ENCODE results near the gene TGFBRAP1. TPM values are rescaled to one million over a fixed set of nuclear protein-coding genes. Genes with fewer than 3 reads are reported as not detected.
A peak's percentile ranks its signal among the peaks of the same experiment; 100 is the strongest.

Gene TGFBRAP1
- total and polyA plus RNA-seq, 9 of the 15 experiments (the other 6 are each of a cell fraction or from before 2014, with no cell fraction given) = 3.7 to 18.0 (median 11.0) TPM

DNA sequence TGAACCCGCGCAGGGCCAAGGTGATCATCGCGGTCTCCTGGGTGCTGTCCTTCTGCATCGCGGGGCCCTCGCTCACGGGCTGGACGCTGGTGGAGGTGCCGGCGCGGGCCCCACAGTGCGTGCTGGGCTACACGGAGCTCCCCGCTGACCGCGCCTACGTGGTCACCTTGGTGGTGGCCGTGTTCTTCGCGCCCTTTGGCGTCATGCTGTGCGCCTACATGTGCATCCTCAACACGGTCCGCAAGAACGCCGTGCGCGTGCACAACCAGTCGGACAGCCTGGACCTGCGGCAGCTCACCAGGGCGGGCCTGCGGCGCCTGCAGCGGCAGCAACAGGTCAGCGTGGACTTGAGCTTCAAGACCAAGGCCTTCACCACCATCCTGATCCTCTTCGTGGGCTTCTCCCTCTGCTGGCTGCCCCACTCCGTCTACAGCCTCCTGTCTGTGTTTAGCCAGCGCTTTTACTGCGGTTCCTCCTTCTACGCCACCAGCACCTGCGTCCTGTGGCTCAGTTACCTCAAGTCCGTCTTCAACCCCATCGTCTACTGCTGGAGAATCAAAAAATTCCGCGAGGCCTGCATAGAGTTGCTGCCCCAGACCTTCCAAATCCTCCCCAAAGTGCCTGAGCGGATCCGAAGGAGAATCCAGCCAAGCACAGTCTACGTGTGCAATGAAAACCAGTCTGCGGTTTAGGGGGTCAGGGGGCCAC is 87.1 kb downstream of the TGFBRAP1 start:
- no peaks in the 10 kb centered on the region for H3K9me3 ChIP-seq (replicated peaks; ENCODE audit: control insufficient read depth, insufficient read depth, low read depth, low read length)
- H3K36me3 ChIP-seq (ENCODE audit: control insufficient read depth, insufficient read depth, low read length) = no peaks in the 10 kb centered on the region
- WGBS (ENCODE audit: insufficient coverage, low coverage, missing lambda C conversion rate) = 16% methylated on average over 43 of the region's 50 CpGs
- peaks cover 19 to 39% of the 10 kb centered on the region in 2 experiments; a peak in 4 of 5 replicates for H3K27me3 ChIP-seq (ENCODE audit: control insufficient read depth in 2 of 2, insufficient read depth in 2 of 2, low read length in 2 of 2)
- no peaks in the 10 kb centered on the region for H3K79me2 ChIP-seq (ENCODE audit: control insufficient read depth, insufficient read depth, low read length)
- intact Hi-C loops (cut with micrococcal nuclease) = no loop called here
- H3K9ac ChIP-seq (ENCODE audit: insufficient read depth in 1 of 2, low read depth in 2 of 2, low read length in 2 of 2) = no peak overlapping the region; a peak in 1 of 4 replicates
- no peak overlapping the region for H2AFZ ChIP-seq (ENCODE audit: low read depth, low read length)
- no peak overlapping the region for H3K4me3 ChIP-seq
- TF ChIP-seq ATF1 (CRISPR knock-in tag; IDR thresholded peaks at IDR 0.05) (no peak), ATF1 (tag; IDR thresholded peaks at IDR 0.05) (0 out of 2 replicates have a peak, but pooled peaks have one; percentile 19), CREM (IDR thresholded peaks at IDR 0.05; ENCODE audit: low read depth) (0 out of 2 replicates have a peak, but pooled peaks have one; percentile 2), TRIM24 (IDR thresholded peaks at IDR 0.05) (no peak)
- no peak overlapping the region; the same call in 1 of the 2 replicates for H3K4me2 ChIP-seq (ENCODE audit: insufficient read depth, low read length)
- POLR2A ChIA-PET = interaction anchor here (0.5 kb wide), 1 partner anchor 275 kb away, joined by 3 read pairs; no protein-coding TSS in a partner anchor
- H4K20me1 ChIP-seq (replicated peaks; ENCODE audit: control insufficient read depth, insufficient read depth, low read length) = no peaks in the 10 kb centered on the region
- FAIRE-seq = no peak
- no TSS peak for BruUV-seq (replicated peaks)
- no peaks in the 10 kb centered on the region for H3K9me1 ChIP-seq (ENCODE audit: control insufficient read depth, insufficient read depth, low read length)
- peaks cover 2 to 14% of the 10 kb centered on the region in 2 experiments; a peak in 3 of 5 replicates for H3K4me1 ChIP-seq (replicated peaks in 1 of 2; ENCODE audit: control insufficient read depth in 2 of 2, insufficient read depth in 2 of 2, low read length in 2 of 2)
- no peak for DNase-seq (ENCODE audit: extremely low read depth in 1 of 4, low spot score in 3 of 4)
- CTCF ChIA-PET (ENCODE audit: low intra/inter-chr PET ratio) = no interaction called here
- H3K27ac ChIP-seq (ENCODE audit: extremely low read depth, low read depth, low read length) = no peak overlapping the region
- in situ Hi-C loops (cut with MboI) = loop anchor here (5.0 kb wide), 1 partner anchor 130 kb away; no protein-coding TSS in a partner anchor
- no peak for ATAC-seq

DNA sequence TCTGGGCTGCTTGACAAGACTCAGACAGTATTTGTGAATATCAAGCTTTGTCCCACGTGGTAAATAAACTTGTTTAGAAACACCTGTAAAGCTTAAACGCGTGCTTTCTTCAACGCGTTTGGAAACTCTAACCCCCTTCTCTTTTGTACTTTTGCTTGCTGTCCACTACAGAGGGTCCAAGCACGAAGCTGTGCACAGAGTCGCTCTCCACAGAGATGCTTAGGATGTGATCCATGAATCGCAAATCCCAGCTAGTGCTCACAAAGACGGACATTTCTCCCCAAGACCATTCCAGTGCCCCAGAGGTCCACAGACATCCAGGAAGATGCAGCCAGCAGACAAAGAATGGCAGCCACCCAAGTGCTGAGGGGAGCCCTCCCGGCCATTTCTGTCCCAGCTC is 88.1 kb downstream of the TGFBRAP1 start, which contains the start of gene GPR45:
TSS of gene GPR45 (plus strand) at position 301 of the 400 bp plus-strand sequence. CDS start 116 bp downstream, outside the sequence.
- Histone ChIP-seq H3K4me1 (replicated peaks in 1 of 2; ENCODE audit: control insufficient read depth in 2 of 2, insufficient read depth in 2 of 2, low read length in 2 of 2) (peaks cover 2 to 21% of the 10 kb centered on the region in 2 experiments; a peak in 3 of 5 replicates), H2AFZ (ENCODE audit: low read depth, low read length) (no peak within 1 kb of the TSS), H3K36me3 (ENCODE audit: control insufficient read depth, insufficient read depth, low read length) (no peaks in the 10 kb centered on the region), H3K9ac (ENCODE audit: insufficient read depth in 1 of 2, low read depth in 2 of 2, low read length in 2 of 2) (no peak within 1 kb of the TSS; a peak in 1 of 4 replicates), H3K9me1 (ENCODE audit: control insufficient read depth, insufficient read depth, low read length) (no peaks in the 10 kb centered on the region), H3K4me3 (no peak within 1 kb of the TSS), H4K20me1 (replicated peaks; ENCODE audit: control insufficient read depth, insufficient read depth, low read length) (no peaks in the 10 kb centered on the region), H3K27me3 (ENCODE audit: control insufficient read depth in 2 of 2, insufficient read depth in 2 of 2, low read length in 2 of 2) (peaks cover 19 to 49% of the 10 kb centered on the region in 2 experiments; a peak in 4 of 5 replicates), H3K27ac (ENCODE audit: extremely low read depth, low read depth, low read length) (no peak within 1 kb of the TSS), H3K4me2 (ENCODE audit: insufficient read depth, low read length) (no peak within 1 kb of the TSS; the same call in 1 of the 2 replicates), H3K9me3 (replicated peaks; ENCODE audit: control insufficient read depth, insufficient read depth, low read depth, low read length) (no peaks in the 10 kb centered on the region), H3K79me2 (ENCODE audit: control insufficient read depth, insufficient read depth, low read length) (no peaks in the 10 kb centered on the region)
- DNase-seq (ENCODE audit: extremely low read depth in 1 of 4, low spot score in 3 of 4) = no peak
- in situ Hi-C loops (cut with MboI) (loop anchor here (5.0 kb wide), 1 partner anchor 129 kb away; no protein-coding TSS in a partner anchor), intact Hi-C loops (cut with micrococcal nuclease) (no loop called here)
- ChIA-PET CTCF (ENCODE audit: low intra/inter-chr PET ratio) (no interaction called here), POLR2A (interaction anchor here (0.5 kb wide), 1 partner anchor 274 kb away, joined by 3 read pairs; no protein-coding TSS in a partner anchor)
- 4% methylated on average over 10 of the region's 10 CpGs for WGBS (ENCODE audit: insufficient coverage, low coverage, missing lambda C conversion rate)
- FAIRE-seq = no peak
- no peak for ATAC-seq
- BruUV-seq (replicated peaks) = no TSS peak
- TF ChIP-seq, protein P1, sequence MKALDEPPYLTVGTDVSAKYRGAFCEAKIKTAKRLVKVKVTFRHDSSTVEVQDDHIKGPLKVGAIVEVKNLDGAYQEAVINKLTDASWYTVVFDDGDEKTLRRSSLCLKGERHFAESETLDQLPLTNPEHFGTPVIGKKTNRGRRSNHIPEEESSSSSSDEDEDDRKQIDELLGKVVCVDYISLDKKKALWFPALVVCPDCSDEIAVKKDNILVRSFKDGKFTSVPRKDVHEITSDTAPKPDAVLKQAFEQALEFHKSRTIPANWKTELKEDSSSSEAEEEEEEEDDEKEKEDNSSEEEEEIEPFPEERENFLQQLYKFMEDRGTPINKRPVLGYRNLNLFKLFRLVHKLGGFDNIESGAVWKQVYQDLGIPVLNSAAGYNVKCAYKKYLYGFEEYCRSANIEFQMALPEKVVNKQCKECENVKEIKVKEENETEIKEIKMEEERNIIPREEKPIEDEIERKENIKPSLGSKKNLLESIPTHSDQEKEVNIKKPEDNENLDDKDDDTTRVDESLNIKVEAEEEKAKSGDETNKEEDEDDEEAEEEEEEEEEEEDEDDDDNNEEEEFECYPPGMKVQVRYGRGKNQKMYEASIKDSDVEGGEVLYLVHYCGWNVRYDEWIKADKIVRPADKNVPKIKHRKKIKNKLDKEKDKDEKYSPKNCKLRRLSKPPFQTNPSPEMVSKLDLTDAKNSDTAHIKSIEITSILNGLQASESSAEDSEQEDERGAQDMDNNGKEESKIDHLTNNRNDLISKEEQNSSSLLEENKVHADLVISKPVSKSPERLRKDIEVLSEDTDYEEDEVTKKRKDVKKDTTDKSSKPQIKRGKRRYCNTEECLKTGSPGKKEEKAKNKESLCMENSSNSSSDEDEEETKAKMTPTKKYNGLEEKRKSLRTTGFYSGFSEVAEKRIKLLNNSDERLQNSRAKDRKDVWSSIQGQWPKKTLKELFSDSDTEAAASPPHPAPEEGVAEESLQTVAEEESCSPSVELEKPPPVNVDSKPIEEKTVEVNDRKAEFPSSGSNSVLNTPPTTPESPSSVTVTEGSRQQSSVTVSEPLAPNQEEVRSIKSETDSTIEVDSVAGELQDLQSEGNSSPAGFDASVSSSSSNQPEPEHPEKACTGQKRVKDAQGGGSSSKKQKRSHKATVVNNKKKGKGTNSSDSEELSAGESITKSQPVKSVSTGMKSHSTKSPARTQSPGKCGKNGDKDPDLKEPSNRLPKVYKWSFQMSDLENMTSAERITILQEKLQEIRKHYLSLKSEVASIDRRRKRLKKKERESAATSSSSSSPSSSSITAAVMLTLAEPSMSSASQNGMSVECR (CRISPR knock-in tag; IDR thresholded peaks at IDR 0.05) = no peak
- TF ChIP-seq FIP1L1 (IDR thresholded peaks at IDR 0.05; ENCODE audit: low read depth, low read length, poor library complexity, severe bottlenecking) = no peak
- no peak for TF ChIP-seq SMARCC2 (IDR thresholded peaks at IDR 0.05; ENCODE audit: low read depth)
